IMR-90 (cell line): ENCODE results near the gene PRR20E. TPM values are rescaled to one million over a fixed set of nuclear protein-coding genes. Genes with fewer than 3 reads are reported as not detected.

Experiments
- ATAC-seq: fragments of 200-7000 bp; cut with Tn5 transposase; 2 replicates; pipeline ENCODE4 v1.9.1; 2020; ENCODE audit warnings: low read depth, mild to moderate bottlenecking, moderate library complexity
- BruUV-seq: library from RNA; stranded (reverse); fragments of 400-500 nt; replicated peaks from 2 replicates; lab custom pipeline; 2021; lab: Mats Ljungman, UMichigan
- CTCF ChIA-PET: fragments of 300-600 bp; formaldehyde crosslinking; extraction: SDS; loops from one replicate; lab custom pipeline; 2021; ENCODE audit warnings: antibody characterized with exemption; lab: Yijun Ruan, JAX
- POLR2A ChIA-PET: fragments of 300-600 bp; sonication (Branson Sonifier 250); formaldehyde crosslinking; loops from one replicate; lab custom pipeline; 2022; ENCODE audit warnings: antibody characterized with exemption; ENCODE audit not compliant: unreplicated experiment; lab: Charles Lee
- DNase-seq: peaks from one replicate; pipeline ENCODE4 v3.0.0; 2013
- H2AFZ ChIP-seq: replicated peaks from 2 replicates; pipeline ENCODE3; 2013; ENCODE audit warnings: low read length, mild to moderate bottlenecking; ENCODE audit not compliant: poor library complexity
- H2AK5ac ChIP-seq: 2 replicates; pipeline ENCODE4 v1.6.1; 2013; ENCODE audit warnings: low read depth, low read length, inconsistent platforms
- H2AK9ac ChIP-seq: replicated peaks from 2 replicates; pipeline ENCODE3; 2013; ENCODE audit warnings: mild to moderate bottlenecking, low read depth, low read length, moderate library complexity; ENCODE audit not compliant: poor library complexity
- H2BK120ac ChIP-seq: 2 replicates; pipeline ENCODE4 v1.6.1; 2013; ENCODE audit warnings: low read depth, low read length, inconsistent platforms
- H2BK15ac ChIP-seq: 3 replicates; pipeline ENCODE4 v1.6.1; 2013; ENCODE audit warnings: low read depth, low read length, inconsistent platforms
- H2BK20ac ChIP-seq: 2 replicates; pipeline ENCODE4 v1.6.1; 2013; ENCODE audit warnings: low read depth, mild to moderate bottlenecking, inconsistent platforms, low read length, moderate library complexity
- H2BK5ac ChIP-seq: 2 replicates; pipeline ENCODE4 v1.6.1; 2013; ENCODE audit warnings: mild to moderate bottlenecking, low read depth, low read length, inconsistent platforms; ENCODE audit not compliant: poor library complexity, severe bottlenecking
- H3K14ac ChIP-seq: replicated peaks from 2 replicates; pipeline ENCODE4 v1.6.1; 2013; ENCODE audit warnings: low read depth, low read length, inconsistent platforms
- H3K18ac ChIP-seq: 2 replicates; pipeline ENCODE4 v1.6.1; 2013; ENCODE audit warnings: low read depth, low read length, control low read depth
- H3K23ac ChIP-seq: 2 replicates; pipeline ENCODE4 v1.6.1; 2013; ENCODE audit warnings: low read depth, low read length, inconsistent platforms
- H3K27ac ChIP-seq: 2 replicates; pipeline ENCODE4 v1.5.1; 2013; ENCODE audit warnings: mild to moderate bottlenecking, control low read depth, low read length; ENCODE audit not compliant: insufficient read depth
- H3K27me3 ChIP-seq: 2 replicates; pipeline ENCODE4 v1.6.1; 2013; ENCODE audit warnings: low read length; ENCODE audit not compliant: control insufficient read depth, insufficient read depth
- H3K36me3 ChIP-seq: 2 replicates; pipeline ENCODE4 v1.6.1; 2013; ENCODE audit warnings: low read length, mixed read lengths; ENCODE audit not compliant: control insufficient read depth, insufficient read depth
- H3K4ac ChIP-seq: 2 replicates; pipeline ENCODE4 v1.6.1; 2013; ENCODE audit warnings: low read depth, low read length, inconsistent platforms
- H3K4me1 ChIP-seq: 2 replicates; pipeline ENCODE4 v1.6.1; 2013; ENCODE audit warnings: low read length, mixed read lengths; ENCODE audit not compliant: control insufficient read depth, insufficient read depth
- H3K4me2 ChIP-seq: 2 replicates; pipeline ENCODE4 v1.6.1; 2013; ENCODE audit warnings: low read depth, mild to moderate bottlenecking, control low read depth, low read length, moderate library complexity
- H3K4me3 ChIP-seq: 2 replicates; pipeline ENCODE4 v1.5.1; 2013; ENCODE audit warnings: low read depth, mild to moderate bottlenecking, control low read depth, low read length, moderate library complexity; ENCODE audit not compliant: insufficient read depth
- H3K56ac ChIP-seq: 2 replicates; pipeline ENCODE4 v1.6.1; 2013; ENCODE audit warnings: low read length, inconsistent platforms; ENCODE audit not compliant: insufficient read depth; ENCODE audit errors: extremely low read depth
- H3K79me1 ChIP-seq, 2 experiments: 2 replicates each; pipeline ENCODE4 v1.6.1; 2013; ENCODE audit warnings: low read length in 2 of 2, inconsistent platforms in 1 of 2, low read depth in 1 of 2
- H3K9ac ChIP-seq: 2 replicates; pipeline ENCODE4 v1.6.1; 2013; ENCODE audit warnings: low read depth, low read length, control low read depth
- H3K9me1 ChIP-seq: 2 replicates; pipeline ENCODE4 v1.6.1; 2013; ENCODE audit warnings: low read length, inconsistent platforms; ENCODE audit not compliant: insufficient read depth
- H3K9me3 ChIP-seq: 2 replicates; pipeline ENCODE4 v1.6.1; 2013; ENCODE audit warnings: low read length; ENCODE audit not compliant: control insufficient read depth, insufficient read depth
- H4K20me1 ChIP-seq: 2 replicates; pipeline ENCODE4 v1.6.1; 2013; ENCODE audit warnings: low read length, inconsistent platforms; ENCODE audit not compliant: insufficient read depth
- H4K5ac ChIP-seq: 2 replicates; pipeline ENCODE4 v1.6.1; 2013; ENCODE audit warnings: mild to moderate bottlenecking, low read depth, low read length, control low read depth
- H4K8ac ChIP-seq, 2 experiments: 2 replicates each; pipeline ENCODE4 v1.6.1; 2013; ENCODE audit warnings: low read depth in 2 of 2, low read length in 2 of 2, control low read depth in 1 of 2, inconsistent platforms in 1 of 2
- H4K91ac ChIP-seq: 2 replicates; pipeline ENCODE4 v1.6.1; 2013; ENCODE audit warnings: low read depth, low read length, inconsistent platforms; ENCODE audit not compliant: insufficient read depth
- CHD1 ChIP-seq: IDR thresholded peaks from 2 replicates; pipeline ENCODE4 v1.6.1; 2012; ENCODE audit warnings: low read depth, low read length, improper control_type of control experiment
- MXI1 ChIP-seq: IDR thresholded peaks from 2 replicates; pipeline ENCODE4 v1.6.1; 2012; ENCODE audit warnings: low read depth, mild to moderate bottlenecking, low read length, moderate library complexity, borderline replicate concordance
- NFE2L2 ChIP-seq: fragments of 150-350 bp; IDR thresholded peaks from 2 replicates; pipeline ENCODE4 v1.6.1; 2016; ENCODE audit warnings: low read depth, mild to moderate bottlenecking, low read length
- RAD21 ChIP-seq: IDR thresholded peaks from 2 replicates; pipeline ENCODE4 v1.6.1; 2012; ENCODE audit warnings: low read length, improper control_type of control experiment
- RCOR1 ChIP-seq: IDR thresholded peaks from 2 replicates; pipeline ENCODE4 v1.6.1; 2012; ENCODE audit warnings: mild to moderate bottlenecking, low read length, improper control_type of control experiment; ENCODE audit not compliant: insufficient replicate concordance
- RFX5 ChIP-seq: IDR thresholded peaks from 2 replicates; pipeline ENCODE4 v1.8.0; 2012; ENCODE audit warnings: low read depth, mild to moderate bottlenecking, low read length, moderate library complexity
- WGBS, 2 experiments: methylation state at CpG; one replicate each; pipeline versions ENCODE4 v1.1.5 to v1.1.7; 2013; ENCODE audit warnings: missing lambda C conversion rate in 2 of 2; ENCODE audit not compliant: insufficient read length in 1 of 2; ENCODE audit errors: extremely low coverage in 2 of 2; 5-methylcytosine and 5-hydroxymethylcytosine counted together
- dilution Hi-C: fragments of 300-500 bp; cut with HindIII; formaldehyde crosslinking; loops from one replicate; pipeline ENCODE4 v1.14.3; 2018; ENCODE audit warnings: low sequenced_read_pairs; ENCODE audit not compliant: unreplicated experiment
- in situ Hi-C: fragments of 300-500 bp; cut with MboI; formaldehyde crosslinking; loops from 3 replicates; pipeline ENCODE4 v1.14.3; 2019; ENCODE audit warnings: low sequenced_read_pairs, inconsistent platforms, mixed read lengths
- intact Hi-C: fragments of 100-400 bp; cut with micrococcal nuclease; formaldehyde crosslinking; loops from 2 replicates; pipeline ENCODE4 v1.10.0; 2022
- polyA plus RNA-seq, 3 experiments: library from polyadenylated mRNA; depleted of rRNA; stranded (reverse); fragments of >200 nt; gene quantifications; 2 replicates each; pipeline ENCODE4 v1.2.3, GENCODE V29; 2012; ENCODE audit warnings: low replicate concordance in 1 of 3
- total RNA-seq: library from RNA; depleted of rRNA; stranded (reverse); fragments of >200 nt; gene quantifications from 2 replicates; pipeline ENCODE4 v1.2.3, GENCODE V29; 2012
- TF ChIP-seq, protein P1 (sequence below): fragments of 150-350 bp; IDR thresholded peaks from 2 replicates; pipeline ENCODE4 v1.6.1; 2016; ENCODE audit warnings: low read depth, mild to moderate bottlenecking, low read length, moderate library complexity, borderline replicate concordance
- TF ChIP-seq, protein P2 (sequence below): conservative IDR thresholded peaks from 2 replicates; pipeline ENCODE4 v1.5.1; 2012; ENCODE audit warnings: mild to moderate bottlenecking, low read depth, low read length, improper control_type of control experiment

PRR20E gene
- total and polyA plus RNA-seq, 2 of the 4 experiments (the other 2 are of a cell fraction): not detected

DNA sequence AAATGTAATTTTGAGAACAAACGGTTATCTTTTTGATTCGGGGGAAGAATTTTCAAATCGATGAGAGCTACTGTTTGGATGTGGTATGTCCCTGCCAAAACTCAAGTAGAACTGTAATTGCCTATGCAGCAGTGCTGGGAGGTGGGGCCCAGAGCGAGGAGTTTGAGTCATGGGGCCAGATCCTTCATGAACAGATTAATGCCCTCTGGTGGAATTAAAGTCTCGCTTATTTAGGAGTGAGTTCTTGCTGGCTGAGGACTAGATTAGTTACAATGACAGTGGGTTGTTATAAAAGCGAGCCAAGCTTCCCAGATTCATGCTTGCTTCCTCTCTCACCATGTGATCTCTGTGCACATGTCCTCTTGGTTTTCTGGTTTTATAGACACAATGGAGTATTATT is 38.1 kb upstream of the PRR20E start:
- Histone ChIP-seq H3K23ac (no peak overlapping the region), H2AK9ac (no peak overlapping the region), H4K20me1 (no peaks in the 10 kb centered on the region), H3K56ac (no peak overlapping the region), H2BK120ac (no peak overlapping the region), H3K27ac (no peak overlapping the region), H4K5ac (no peak overlapping the region), H2BK15ac (no peak overlapping the region), H3K14ac (no peak overlapping the region), H3K4me3 (no peak overlapping the region), H3K27me3 (no peaks in the 10 kb centered on the region), H2AFZ (no peak overlapping the region), H3K36me3 (no peaks in the 10 kb centered on the region), H3K9me1 (no peaks in the 10 kb centered on the region), H3K79me1 (no peaks in the 10 kb centered on the region), H2BK20ac (no peak overlapping the region), H3K4me1 (no peaks in the 10 kb centered on the region), H4K91ac (no peak overlapping the region), H2AK5ac (no peak overlapping the region), H3K4me2 (no peak overlapping the region), H3K9ac (no peak overlapping the region), H3K9me3 (peaks cover 6% of the 10 kb centered on the region; the same call in 1 of the 2 replicates), H4K8ac (no peak overlapping the region), H3K4ac (no peak overlapping the region), H3K18ac (no peak overlapping the region), H2BK5ac (no peak overlapping the region)
- ChIA-PET POLR2A (no interaction called here), CTCF (no interaction called here)
- intact Hi-C loops: no loop called here
- no TSS peak for BruUV-seq
- in situ Hi-C loops: no loop called here
- no peak for TF ChIP-seq MXI1
- TF ChIP-seq NFE2L2: no peak
- no peak for TF ChIP-seq RAD21
- TF ChIP-seq, protein P1, sequence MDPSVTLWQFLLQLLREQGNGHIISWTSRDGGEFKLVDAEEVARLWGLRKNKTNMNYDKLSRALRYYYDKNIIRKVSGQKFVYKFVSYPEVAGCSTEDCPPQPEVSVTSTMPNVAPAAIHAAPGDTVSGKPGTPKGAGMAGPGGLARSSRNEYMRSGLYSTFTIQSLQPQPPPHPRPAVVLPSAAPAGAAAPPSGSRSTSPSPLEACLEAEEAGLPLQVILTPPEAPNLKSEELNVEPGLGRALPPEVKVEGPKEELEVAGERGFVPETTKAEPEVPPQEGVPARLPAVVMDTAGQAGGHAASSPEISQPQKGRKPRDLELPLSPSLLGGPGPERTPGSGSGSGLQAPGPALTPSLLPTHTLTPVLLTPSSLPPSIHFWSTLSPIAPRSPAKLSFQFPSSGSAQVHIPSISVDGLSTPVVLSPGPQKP: no peak
- no peak for TF ChIP-seq RCOR1
- TF ChIP-seq, protein P2, sequence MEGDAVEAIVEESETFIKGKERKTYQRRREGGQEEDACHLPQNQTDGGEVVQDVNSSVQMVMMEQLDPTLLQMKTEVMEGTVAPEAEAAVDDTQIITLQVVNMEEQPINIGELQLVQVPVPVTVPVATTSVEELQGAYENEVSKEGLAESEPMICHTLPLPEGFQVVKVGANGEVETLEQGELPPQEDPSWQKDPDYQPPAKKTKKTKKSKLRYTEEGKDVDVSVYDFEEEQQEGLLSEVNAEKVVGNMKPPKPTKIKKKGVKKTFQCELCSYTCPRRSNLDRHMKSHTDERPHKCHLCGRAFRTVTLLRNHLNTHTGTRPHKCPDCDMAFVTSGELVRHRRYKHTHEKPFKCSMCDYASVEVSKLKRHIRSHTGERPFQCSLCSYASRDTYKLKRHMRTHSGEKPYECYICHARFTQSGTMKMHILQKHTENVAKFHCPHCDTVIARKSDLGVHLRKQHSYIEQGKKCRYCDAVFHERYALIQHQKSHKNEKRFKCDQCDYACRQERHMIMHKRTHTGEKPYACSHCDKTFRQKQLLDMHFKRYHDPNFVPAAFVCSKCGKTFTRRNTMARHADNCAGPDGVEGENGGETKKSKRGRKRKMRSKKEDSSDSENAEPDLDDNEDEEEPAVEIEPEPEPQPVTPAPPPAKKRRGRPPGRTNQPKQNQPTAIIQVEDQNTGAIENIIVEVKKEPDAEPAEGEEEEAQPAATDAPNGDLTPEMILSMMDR: no peak
- TF ChIP-seq CHD1: no peak
- TF ChIP-seq RFX5: no peak
- no peak for ATAC-seq
- DNase-seq: no peak
- WGBS, 2 experiments: no CpG with 5 or more reads among the region's 6 CpGs
- dilution Hi-C loops: no loop called here
